ENCODE data around the gene ZNF300. TPM values are rescaled to one million over a fixed set of nuclear protein-coding genes. Genes with fewer than 3 reads are reported as not detected.
A peak's percentile ranks its signal among the peaks of the same experiment; 100 is the strongest.

Gene ZNF300
- total and polyA plus RNA-seq, 2 of the 13 experiments (the other 11 are each of a cell fraction or from before 2014, with no cell fraction given): 2.7 to 6.8 TPM

- peak; percentile 89 for TF ChIP-seq ZNF687 (CRISPR knock-in tag; IDR thresholded peaks at IDR 0.05)
- peak; percentile 94 for TF ChIP-seq ZHX2 (IDR thresholded peaks at IDR 0.05; ENCODE audit: low read depth)
- TF ChIP-seq ZHX2 (CRISPR knock-in tag; IDR thresholded peaks at IDR 0.05; ENCODE audit: borderline replicate concordance): no peak
- no peak for TF ChIP-seq BCL6 (CRISPR knock-in tag; IDR thresholded peaks at IDR 0.05)
- TF ChIP-seq SRSF1 (optimal IDR thresholded peaks at IDR 0.05; ENCODE audit: low read depth, low read length): no peak
- TF ChIP-seq SPEN (CRISPR knock-in tag; IDR thresholded peaks at IDR 0.05; ENCODE audit: low read depth): peak; percentile 59; the same call in 1 of the 2 replicates
- TF ChIP-seq ZHX1 (CRISPR knock-in tag; IDR thresholded peaks at IDR 0.05; ENCODE audit: low read depth): peak; percentile 84; the same call in 1 of the 2 replicates
- TF ChIP-seq ZNF17 (CRISPR knock-in tag; IDR thresholded peaks at IDR 0.05): no peak
- TF ChIP-seq ZNF503 (CRISPR knock-in tag; IDR thresholded peaks at IDR 0.05): 0 out of 2 replicates have a peak, but pooled peaks have one; percentile 13
- TF ChIP-seq ZNF124 (CRISPR knock-in tag; IDR thresholded peaks at IDR 0.05): no peak; the same call in 1 of the 2 replicates
- TF ChIP-seq ZNF274 (CRISPR knock-in tag; IDR thresholded peaks at IDR 0.05): peak; percentile 63; the same call in 1 of the 2 replicates
- TF ChIP-seq TEF (CRISPR knock-in tag; IDR thresholded peaks at IDR 0.05): no peak
Measured at GRCh38 chr5:150904479-150905311, at the start of gene ZNF300 (continued).
